ENCODE measurements around the gene HDAC7. TPM values are rescaled to one million over a fixed set of nuclear protein-coding genes. Genes with fewer than 3 reads are reported as not detected.

HDAC7 gene
- total RNA-seq (2021; fragmentation: NEBNext Ultra II Directional; extraction: Animal tissue kit (Norgen Biotek cat#: 25700)) = 100 to 1,000 TPM; 104 to 120 (median 108) TPM
- long read RNA-seq, full-length matches to known transcripts = 2 of 31 reads
- long read RNA-seq, partial matches to known transcripts = 21 of 31 reads
- long read RNA-seq, other reads (novel, unspliced or antisense) = 8 of 31 reads

DNA sequence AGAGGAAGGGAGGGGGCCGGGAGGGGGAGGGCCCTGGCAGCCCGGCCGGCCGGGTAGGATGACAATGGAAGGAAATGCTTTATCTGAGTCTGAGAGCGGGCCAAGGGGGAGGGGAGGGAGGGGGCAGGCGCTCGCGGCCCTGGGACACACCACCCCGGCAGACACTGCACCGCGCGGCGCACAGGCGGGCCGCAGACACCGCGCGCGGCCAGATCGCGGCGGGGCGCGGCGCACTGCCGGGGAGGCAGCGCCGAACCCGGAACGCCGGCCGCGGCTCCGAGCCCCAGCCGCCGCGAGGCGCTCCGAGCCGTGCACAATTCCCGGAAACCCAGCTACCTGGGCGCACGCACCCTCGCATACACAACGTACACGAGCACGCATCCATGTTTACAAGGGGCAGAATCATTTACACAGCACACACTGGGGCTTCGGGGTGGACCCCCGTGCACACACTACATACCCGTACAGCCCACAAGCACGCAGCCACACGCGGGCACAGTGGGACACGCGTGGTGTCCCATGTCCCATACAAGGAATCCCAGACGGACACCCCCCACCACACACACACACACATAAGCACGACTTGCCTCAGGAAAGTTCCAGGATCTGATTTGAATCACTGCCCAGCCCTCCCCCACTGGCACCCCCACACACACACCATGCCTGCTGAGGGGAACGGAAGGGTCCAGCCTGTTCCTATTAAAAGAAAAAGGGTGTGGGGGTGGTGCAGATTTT is at the start of gene HDAC7:
Gene HDAC7, minus strand, starts transcription at position 8 of the 735 bp plus-strand sequence. CDS start 118 bp downstream, outside the sequence.
- peak; percentile 54 for DNase-seq
- Mint-ChIP-seq H3K27ac (peak within 1 kb of the TSS; percentile 99), H3K4me3 (peak within 1 kb of the TSS; percentile 94), H3K9me3 (no peaks in the 10 kb centered on the region), H3K4me1 (ENCODE audit: low read depth) (peaks cover 78% of the 10 kb centered on the region), H3K36me3 (ENCODE audit: low read depth) (peaks cover 20% of the 10 kb centered on the region), H3K27me3 (ENCODE audit: insufficient read depth) (peaks cover 3% of the 10 kb centered on the region; the same call in 1 of the 2 replicates)
- TF ChIP-seq CTCF (IDR thresholded peaks at IDR 0.05) = no peak

DNA sequence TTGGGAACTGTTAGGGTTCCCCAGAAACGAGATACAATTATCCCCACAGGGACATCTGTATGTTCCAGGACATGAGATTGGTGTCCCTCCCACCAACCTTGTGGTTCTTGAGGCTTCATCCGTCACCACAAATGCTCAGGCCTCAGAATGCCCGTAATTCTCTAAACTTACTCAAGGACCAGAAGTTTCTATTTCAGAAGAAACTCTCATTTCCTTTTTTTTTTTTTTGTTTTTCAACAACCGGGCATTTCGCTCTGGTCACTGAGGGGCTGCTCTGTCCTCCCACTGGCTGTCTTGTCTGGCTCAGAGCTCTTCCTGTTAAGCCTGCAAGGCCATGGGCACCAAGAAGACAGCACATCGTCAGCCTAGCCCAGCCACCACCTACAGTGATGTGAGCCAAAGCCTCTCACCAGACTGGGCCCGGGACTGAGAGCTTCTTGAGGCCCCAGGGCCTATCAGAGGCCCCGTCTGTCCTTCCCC is 48.9 kb upstream of the HDAC7 start:
- H3K9me3 Mint-ChIP-seq = no peaks in the 10 kb centered on the region
- no peak overlapping the region for H3K27ac Mint-ChIP-seq
- DNase-seq = no peak
- peaks cover 32% of the 10 kb centered on the region for H3K4me1 Mint-ChIP-seq (ENCODE audit: low read depth)
- TF ChIP-seq CTCF (IDR thresholded peaks at IDR 0.05) = no peak
- H3K36me3 Mint-ChIP-seq (ENCODE audit: low read depth) = no peaks in the 10 kb centered on the region
- H3K4me3 Mint-ChIP-seq = no peak overlapping the region
- H3K27me3 Mint-ChIP-seq (ENCODE audit: insufficient read depth) = no peaks in the 10 kb centered on the region

DNA sequence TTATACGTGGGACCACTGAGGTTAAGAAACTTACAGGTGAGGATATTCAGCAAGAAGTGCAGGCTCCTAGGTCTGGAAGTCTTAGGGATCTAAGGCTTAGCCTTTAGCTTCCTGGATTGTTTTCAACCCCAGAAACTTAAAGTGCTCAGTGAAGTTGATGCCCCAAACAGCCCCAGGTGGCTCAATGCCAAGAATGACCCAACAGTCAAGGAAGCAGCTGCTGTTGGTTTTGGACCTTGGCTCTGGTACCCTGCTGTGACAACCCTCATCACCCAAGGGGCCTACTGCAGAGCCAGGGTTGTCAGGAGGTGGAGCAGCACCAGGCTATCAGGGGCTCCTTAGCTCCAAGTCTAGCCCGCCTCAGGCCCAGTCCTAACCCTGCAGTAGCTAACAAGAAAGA is 48.3 kb upstream of the HDAC7 start:
- Mint-ChIP-seq H3K27ac (peak overlapping the region; percentile 94), H3K36me3 (ENCODE audit: low read depth) (no peaks in the 10 kb centered on the region), H3K4me1 (ENCODE audit: low read depth) (peaks cover 32% of the 10 kb centered on the region), H3K27me3 (ENCODE audit: insufficient read depth) (no peaks in the 10 kb centered on the region), H3K4me3 (no peak overlapping the region), H3K9me3 (no peaks in the 10 kb centered on the region)
- DNase-seq = no peak
- TF ChIP-seq CTCF (IDR thresholded peaks at IDR 0.05) = no peak

GRCh38 chr12:47867495-47867941 is 47.8 kb upstream of the HDAC7 start:
- H3K4me3 Mint-ChIP-seq = no peak overlapping the region
- TF ChIP-seq CTCF (IDR thresholded peaks at IDR 0.05) = no peak
- H3K27me3 Mint-ChIP-seq (ENCODE audit: insufficient read depth) = no peaks in the 10 kb centered on the region
- H3K27ac Mint-ChIP-seq = peak overlapping the region; percentile 94
- H3K36me3 Mint-ChIP-seq (ENCODE audit: low read depth) = no peaks in the 10 kb centered on the region
- peak; percentile 79 for DNase-seq
- peaks cover 32% of the 10 kb centered on the region for H3K4me1 Mint-ChIP-seq (ENCODE audit: low read depth)
- H3K9me3 Mint-ChIP-seq = no peaks in the 10 kb centered on the region

GRCh38 chr12:47864646-47865235 is 45.0 kb upstream of the HDAC7 start:
- Mint-ChIP-seq H3K27ac (no peak overlapping the region), H3K36me3 (ENCODE audit: low read depth) (no peaks in the 10 kb centered on the region)
- no peak for DNase-seq

More at GRCh38 chr12:47864646-47865235, 45.0 kb upstream of the HDAC7 start:
- TF ChIP-seq CTCF (IDR thresholded peaks at IDR 0.05) = no peak
- H3K4me3 Mint-ChIP-seq = no peak overlapping the region
- no peaks in the 10 kb centered on the region for H3K9me3 Mint-ChIP-seq
- peaks cover 1% of the 10 kb centered on the region; the same call in 1 of the 2 replicates for H3K27me3 Mint-ChIP-seq (ENCODE audit: insufficient read depth)
- peaks cover 14% of the 10 kb centered on the region for H3K4me1 Mint-ChIP-seq (ENCODE audit: low read depth)

All from HFFc6 (cell line).